ENCODE measurements around the gene MBD6.
"Not testable (repeated sequence)": the region's sequence is repeated elsewhere in the genome, so short reads cannot be mapped to it uniquely, and the experiment has no call there.

MBD6 gene

DNA sequence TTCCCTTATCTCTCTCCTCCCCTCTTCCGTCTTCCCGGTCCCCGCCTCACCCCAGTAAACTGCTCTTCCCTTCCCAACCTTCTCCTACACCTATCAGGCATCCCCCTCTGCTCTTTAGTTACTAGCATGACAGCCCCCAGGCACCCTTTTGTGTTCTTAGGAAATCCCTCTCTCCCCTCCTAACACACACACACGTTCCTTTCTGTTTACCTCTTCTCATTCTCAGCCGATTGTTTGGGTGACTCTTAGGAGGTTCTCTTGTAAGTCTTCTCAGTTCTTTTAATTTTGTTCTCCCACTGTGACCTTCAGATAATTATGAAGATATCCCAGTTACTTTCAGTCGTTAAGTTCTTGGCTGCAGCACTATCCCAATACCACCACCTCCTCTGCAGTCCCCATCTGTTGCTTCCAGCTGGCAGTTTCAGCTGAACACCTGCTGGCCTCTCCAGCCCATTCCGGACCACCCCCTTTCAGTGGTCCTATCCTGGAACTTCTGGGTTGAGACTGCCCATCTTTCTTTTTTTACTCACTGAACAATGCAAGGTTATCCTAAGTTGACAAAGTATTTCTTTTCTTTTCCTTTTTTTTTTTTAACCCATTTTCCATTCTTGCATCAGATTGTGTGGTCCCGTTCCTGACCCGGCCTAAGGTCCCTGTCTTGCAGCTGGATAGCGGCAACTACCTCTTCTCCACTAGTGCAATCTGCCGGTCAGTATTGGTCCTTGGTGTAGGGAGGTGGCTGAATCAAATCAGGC is 34.0 kb upstream of the MBD6 start:
- no peak for DNase-seq

DNA sequence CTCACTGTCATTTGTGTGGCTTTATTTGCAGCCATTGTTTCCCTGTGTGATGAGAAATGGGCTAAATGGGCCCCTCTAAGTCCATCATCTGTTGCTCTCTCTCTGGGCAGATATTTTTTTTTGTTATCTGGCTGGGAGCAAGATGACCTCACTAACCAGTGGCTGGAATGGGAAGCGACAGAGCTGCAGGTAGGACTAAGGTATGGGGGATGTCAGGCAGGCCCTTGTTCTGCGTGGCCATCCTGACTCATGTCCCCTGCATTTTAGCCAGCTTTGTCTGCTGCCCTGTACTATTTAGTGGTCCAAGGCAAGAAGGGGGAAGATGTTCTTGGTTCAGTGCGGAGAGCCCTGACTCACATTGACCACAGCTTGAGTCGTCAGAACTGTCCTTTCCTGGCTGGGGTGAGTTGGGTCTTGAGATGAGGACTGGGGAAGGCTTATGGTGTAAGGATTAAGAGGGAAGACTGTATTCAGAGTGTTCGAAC is 33.4 kb upstream of the MBD6 start:
- DNase-seq = no peak

DNA sequence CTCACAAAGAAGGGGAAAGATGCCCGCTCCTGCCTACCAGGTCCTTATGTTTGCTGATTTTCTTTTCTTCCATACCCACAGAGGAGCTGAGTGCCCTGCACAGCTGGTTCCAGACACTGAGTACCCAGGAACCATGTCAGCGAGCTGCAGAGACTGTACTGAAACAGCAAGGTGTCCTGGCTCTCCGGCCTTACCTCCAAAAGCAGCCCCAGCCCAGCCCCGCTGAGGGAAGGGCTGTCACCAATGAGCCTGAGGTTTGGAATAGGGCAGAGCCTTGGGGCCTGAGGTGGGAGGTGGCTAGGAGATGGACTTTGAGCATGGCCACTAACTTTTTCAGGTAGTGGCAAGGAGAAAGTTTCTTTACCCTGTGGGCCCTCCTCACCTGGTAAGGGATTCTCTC is 32.5 kb upstream of the MBD6 start:
- no peak for DNase-seq

DNA sequence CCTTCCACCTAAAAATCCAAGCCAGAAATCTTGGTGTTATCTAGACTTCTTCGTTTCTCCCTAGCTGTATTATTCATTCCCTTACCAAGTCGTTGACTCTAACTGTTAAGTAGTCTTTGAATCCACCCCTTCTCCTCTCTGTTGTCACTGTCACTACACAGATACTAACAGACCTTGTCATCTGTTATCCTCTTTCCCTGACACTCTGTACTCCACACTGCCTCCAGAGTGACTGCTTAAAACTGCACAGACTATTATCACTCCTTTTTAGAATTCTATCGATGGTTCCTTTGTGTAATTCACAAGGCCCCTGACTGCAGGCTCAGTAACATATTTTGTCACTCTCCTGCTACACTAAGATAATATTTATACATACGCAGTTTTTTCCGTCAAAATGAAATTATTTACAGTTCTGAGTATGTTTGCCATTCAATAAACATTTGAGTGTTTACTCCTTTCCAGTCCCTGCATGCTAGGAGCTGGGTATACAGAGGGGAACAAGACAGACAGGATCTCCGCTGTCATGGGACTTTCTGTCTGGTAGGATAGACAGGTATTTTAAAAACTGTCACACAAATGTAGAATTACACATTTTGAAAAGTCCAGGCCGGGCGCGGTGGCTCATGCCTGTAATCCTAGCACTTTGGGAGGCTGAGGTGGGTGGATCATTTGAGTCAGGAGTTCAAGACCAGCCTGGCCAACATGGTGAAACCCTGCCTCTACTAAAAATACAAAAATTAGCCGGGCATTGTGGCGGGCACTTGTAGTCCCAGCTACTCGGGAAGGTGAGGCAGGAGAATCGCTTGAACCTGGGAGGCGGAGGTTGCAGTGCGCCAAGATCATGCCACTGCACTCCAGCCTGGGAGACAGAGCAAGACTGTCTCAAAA is 31.0 kb upstream of the MBD6 start:
- peak; percentile 29 for DNase-seq

DNA sequence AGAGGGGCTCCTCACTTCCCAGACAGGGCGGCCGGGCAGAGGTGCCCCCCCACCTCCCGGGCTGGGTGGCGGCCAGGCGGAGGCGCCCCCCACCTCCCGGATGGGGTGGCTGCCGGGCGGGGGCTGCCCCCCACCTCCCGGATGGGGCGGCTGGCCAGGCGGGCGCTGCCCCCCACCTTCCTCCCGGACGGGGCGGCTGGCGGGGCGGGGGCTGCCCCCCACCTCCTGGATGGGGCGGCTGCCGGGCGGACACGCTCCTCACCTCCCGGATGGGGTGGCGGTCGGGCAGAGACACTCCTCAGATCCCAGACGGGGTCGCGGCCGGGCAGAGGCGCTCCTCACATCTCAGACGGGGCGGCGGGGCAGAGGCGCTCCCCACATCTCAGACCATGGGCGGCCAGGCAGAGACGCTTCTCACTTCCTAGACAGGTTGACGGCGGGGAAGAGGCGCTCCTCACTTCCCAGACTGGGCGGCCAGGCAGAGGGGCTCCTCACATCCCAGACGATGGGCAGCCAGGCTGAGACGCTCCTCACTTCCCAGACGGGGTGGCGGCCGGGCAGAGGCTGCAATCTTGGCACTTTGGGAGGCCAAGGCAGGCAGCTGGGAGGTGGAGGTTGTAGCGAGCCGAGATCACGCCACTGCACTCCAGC is 27.4 kb upstream of the MBD6 start:
- DNase-seq = not testable (repeated sequence)

DNA sequence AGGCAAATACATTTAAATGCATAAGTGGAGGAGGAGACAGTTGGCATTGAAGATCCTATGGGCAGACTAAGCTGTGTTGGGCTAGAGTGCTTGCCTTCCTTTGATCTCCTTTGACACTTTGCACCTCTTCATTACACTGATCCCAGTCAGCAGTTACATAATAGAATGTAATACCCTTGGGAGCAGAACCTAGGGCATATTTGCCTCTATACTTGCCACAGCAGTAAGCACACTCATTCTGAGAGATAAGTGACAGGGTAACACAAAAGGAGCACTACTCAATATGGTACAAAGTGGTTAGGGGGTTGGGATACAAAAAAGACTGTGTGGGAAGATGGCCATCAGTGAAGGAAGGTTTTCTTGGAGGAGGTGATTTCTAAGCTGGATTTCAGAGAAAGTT is 25.8 kb upstream of the MBD6 start:
- no peak for DNase-seq

DNA sequence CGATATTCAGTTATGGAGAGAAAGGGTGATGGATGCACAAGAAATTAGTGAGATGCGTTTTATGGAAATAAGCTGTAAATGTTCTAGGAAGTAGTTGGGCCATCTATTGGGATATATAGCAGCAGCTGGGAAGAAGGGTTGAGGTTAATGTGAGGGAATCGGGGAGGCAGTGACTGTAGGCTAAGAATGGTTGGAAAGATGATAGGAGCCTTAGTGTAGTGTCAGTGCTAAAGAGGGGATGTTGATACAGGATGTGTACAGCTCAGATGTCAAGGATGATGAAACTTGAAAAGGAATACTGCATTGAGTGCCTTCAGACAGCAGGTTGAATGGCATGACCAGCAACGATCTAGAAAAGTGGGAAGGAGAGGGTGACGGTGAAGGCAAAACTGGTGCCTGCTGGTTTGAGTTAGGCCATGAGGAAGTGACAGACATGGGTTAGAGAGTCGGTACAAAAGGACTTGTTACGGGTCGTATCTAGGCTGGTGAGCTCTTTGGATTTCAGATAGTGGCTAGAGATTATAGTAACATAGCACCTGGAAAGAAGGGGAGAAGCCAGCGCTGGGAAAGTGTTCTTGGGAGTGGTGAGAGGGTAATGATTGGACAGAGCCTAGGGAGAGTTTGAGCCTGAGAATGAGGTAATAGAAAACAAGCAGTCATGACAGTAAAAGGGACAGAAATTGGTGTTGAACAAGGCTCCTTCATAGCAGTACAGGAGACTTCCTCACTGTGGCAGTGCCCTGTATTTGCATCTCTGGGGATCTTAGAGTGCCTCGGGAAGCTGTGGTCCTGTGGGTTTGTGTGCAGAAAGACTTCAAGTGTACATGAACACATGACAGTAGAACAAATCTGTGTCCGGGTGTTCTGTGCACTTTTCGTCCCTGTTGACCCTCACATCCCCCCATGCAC is 25.1 kb upstream of the MBD6 start:
- no peak for DNase-seq

DNA sequence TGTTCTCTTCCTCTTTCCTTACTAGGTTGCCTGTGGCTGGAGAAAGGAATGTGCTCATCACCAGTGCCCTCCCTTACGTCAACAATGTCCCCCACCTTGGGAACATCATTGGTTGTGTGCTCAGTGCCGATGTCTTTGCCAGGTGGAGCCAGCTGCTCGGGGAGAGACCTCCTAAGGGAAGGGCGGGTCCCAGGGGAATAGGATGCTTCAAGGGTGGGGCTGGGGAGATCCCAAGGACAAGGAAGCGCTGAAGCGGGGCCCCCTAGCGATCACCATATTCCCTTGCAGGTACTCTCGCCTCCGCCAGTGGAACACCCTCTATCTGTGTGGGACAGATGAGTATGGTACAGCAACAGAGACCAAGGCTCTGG is 24.5 kb upstream of the MBD6 start:
- no peak for DNase-seq

DNA sequence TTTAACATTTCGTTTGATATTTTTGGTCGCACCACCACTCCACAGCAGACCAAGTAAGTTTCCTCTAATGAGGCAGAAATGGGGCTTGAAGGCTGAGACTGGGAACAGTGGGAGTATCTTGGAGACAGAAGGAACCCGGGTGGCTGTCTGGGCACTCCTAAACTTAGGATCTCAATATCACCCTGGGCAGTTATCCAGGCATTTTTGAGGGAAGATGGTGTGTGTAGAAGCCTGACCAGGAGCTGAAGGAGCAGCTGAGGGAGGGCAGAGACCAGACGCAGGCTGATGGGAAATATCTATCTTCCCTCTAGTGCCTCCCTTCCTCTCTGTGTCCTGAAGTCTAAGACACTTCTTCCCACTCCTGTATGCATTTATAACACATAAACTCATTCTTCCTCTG is 24.1 kb upstream of the MBD6 start:
- no peak for DNase-seq

DNA sequence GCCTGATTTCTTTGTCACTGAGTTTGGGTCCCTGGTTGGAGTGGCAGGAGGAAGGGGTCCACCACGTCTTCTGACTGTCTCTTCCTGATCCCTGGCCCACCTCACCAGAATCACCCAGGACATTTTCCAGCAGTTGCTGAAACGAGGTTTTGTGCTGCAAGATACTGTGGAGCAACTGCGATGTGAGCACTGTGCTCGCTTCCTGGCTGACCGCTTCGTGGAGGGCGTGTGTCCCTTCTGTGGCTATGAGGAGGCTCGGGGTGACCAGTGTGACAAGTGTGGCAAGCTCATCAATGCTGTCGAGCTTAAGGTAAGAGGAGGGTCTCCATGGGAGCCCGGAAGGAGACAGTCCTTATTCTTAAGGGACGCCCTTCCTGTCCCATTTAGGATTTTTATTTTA is 22.4 kb upstream of the MBD6 start:
- DNase-seq = no peak

DNA sequence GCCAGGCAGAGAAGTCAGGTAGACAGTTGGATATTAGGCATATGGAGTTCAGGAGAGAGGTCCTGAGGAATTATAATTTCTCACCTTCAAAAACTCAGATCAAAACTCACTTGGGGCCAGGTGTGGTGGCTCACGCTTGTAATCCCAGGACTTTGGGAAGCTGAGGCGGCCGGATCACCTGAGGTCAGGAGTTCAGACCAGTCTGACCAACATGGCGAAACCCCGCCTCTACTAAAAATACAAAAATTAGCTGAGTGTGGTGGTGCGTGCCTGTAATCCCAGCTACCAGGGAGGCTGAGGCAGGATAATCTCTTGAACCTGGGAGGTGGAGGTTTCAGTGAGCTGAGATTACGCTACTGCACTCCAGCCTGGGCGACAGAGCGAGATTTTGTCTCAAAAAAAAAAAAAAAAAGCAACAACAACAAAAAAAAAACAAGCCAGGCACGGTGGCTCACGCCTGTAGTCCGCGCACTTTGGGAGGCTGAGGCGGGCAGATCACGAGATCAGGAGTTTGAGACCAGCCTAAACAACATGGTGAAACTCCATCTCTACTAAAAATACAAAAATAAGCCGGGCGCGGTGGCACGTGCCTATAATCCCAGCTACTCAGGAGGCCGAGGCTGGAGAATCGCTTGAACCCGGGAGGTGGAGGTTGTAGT is 20.2 kb upstream of the MBD6 start:
- not testable (repeated sequence) for DNase-seq

DNA sequence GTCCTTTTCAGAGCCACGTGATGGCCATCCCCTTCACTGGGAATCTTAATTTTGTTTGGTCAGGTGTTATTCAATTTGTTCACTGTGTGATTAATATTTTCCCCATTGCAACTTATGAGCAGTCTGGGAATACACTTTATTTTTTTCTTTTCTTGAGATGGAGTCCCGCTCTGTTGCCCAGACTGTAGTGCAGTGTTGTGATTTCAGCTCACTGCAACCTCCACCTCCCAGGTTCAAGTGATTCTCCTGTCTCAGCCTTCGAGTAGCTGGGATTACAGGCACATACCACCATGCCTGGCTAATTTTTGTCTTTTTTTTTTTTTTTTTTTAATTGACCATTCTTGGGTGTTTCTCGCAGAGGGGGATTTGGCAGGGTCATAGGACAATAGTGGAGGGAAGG is 16.1 kb upstream of the MBD6 start:
- not testable (repeated sequence) for DNase-seq

DNA sequence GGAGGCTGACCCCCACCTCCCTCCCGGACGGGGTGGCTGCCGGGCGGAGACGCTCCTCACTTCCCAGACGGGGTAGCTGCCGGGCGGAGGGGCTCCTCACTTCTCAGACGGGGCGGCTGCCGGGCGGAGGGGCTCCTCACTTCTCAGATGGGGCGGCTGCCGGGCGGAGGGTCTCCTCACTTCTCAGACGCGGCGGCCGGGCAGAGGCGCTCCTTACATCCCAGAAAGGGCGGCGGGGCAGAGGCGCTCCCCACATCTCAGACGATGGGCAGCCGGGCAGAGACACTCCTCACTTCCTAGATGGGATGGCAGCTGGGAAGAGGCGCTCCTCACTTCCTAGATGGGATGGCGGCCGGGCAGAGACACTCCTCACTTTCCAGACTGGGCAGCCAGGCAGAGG is 14.8 kb upstream of the MBD6 start:
- DNase-seq = not testable (repeated sequence)

DNA sequence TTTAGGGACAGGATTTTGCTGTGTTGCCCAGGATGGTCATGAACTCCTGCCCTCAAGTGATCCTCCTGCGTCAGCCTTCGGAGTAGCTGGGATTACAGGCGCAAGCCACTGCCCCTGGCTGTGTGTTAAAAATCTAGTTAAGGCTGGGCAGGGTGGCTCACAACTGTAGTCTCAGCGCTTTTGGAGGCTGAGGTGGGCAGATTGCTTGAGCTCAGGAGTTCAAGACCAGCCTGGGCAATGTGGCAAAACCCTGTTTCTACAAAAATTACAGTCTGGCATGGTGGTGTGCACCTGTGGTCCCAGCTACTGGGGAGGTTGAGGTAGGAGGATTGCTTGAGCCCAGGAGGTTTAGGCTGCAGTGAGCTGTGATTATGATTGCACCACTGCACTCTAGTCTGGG is 11.5 kb upstream of the MBD6 start:
- no peak for DNase-seq

DNA sequence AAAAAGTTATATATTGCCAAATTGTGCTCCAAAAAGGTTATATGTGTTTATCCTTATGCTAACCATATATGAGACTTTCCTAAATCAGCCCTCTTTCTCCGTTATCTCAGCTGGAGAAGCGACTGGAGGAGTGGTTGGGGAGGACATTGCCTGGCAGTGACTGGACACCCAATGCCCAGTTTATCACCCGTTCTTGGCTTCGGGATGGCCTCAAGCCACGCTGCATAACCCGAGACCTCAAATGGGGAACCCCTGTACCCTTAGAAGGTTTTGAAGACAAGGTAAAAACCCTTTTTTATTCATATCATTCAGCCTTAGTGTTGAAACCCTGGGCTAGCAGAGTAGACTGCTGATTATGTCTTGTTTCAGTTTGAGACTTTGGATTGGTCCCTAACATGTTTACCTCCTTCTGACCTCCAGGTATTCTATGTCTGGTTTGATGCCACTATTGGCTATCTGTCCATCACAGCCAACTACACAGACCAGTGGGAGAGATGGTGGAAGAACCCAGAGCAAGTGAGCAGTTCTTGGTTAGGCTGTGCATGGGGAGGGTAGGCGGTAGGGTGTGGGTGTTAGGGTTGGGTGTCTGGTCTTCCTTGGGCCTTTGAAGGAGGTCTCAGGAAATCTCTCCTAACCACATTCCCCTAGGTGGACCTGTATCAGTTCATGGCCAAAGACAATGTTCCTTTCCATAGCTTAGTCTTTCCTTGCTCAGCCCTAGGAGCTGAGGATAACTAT is 10.9 kb upstream of the MBD6 start:
- DNase-seq = no peak

DNA sequence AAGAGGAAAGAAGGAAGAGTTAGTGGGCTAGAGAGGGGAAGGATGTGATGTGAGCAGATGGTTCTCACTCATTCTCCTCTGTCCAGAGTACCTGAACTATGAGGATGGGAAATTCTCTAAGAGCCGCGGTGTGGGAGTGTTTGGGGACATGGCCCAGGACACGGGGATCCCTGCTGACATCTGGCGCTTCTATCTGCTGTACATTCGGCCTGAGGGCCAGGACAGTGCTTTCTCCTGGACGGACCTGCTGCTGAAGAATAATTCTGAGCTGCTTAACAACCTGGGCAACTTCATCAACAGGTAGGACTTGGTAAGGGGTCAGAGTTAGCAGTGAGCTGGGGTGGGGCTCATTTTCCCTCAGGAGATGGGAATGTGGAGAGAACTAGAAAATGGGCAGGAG is 10.0 kb upstream of the MBD6 start:
- no peak for DNase-seq

DNA sequence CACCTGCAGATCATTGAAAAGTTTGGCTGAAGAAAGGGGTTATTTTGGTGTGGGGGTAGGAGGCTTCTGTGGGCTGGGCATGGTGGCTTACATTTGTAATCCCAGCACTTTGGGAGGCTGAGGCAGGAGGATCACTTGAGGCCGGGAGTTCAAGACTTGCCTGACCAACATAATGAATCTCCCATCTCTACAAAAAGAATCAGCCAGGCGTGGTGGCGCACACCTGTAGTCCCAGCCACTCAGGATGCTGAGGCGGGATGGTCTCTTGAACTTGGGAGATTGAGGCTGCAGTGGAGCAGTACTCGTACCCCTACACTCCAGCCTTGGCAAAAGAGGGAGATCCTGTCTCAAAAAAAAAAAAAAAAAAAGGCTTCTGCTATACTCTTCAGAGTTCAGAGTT is 9.4 kb upstream of the MBD6 start:
- DNase-seq = no peak

DNA sequence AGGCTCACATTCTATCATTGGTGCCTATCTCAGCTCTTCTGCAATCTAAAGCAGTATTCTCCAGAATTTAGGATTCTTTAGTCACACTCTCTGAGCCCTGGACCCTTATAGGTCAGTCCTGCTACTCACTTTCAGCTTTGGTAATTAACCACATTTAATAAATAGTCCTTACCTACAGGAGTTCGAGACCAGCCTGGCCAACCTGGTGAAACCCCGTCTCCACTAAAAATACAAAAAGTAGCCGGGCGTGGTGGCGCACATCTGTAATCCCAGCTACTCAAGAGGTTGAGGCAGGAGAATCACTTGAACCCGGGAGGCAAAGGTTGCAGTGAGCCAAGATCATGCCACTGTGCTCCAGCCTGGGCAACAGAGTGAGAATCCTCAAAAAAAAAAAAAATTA is 8.9 kb upstream of the MBD6 start:
- not testable (repeated sequence) for DNase-seq

DNA sequence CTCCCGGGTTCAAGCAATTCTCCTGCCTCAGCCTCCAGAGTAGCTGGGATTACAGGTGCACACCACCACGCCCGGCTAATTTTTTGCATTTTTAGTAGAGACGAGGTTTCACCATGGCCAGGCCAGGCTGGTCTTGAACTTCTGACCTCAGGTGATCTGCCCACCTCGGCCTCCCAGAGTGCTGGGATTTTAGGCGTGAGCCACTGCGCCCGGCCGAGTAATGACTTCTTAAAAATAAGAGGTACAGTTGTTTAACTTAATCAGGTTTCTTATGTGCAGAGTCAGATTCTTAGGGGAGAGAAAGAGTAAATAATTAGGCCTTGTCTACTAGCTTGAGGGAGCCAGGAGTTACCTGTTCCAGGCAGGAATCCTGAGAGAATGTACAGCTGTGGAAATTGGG is 8.4 kb upstream of the MBD6 start:
- DNase-seq = not testable (repeated sequence)

DNA sequence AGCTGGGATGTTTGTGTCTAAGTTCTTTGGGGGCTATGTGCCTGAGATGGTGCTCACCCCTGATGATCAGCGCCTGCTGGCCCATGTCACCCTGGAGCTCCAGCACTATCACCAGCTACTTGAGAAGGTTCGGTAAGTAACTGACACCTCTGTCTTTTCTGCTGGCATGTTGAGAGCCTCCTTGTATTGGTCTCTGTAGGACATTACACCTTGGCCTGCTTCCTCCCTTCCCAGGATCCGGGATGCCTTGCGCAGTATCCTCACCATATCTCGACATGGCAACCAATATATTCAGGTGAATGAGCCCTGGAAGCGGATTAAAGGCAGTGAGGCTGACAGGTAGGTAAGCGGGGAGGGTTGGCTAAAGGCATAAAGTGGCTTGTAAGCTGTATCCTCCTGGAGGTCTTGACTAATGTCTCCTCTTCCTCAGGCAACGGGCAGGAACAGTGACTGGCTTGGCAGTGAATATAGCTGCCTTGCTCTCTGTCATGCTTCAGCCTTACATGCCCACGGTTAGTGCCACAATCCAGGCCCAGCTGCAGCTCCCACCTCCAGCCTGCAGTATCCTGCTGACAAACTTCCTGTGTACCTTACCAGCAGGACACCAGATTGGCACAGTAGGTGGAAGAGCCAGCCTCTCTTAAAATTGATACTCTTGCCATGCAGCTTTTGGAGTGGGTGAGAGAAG is 7.8 kb upstream of the MBD6 start:
- DNase-seq = no peak
